Ishikawa (cell line): ENCODE results near the gene ADISSP.

Source experiments
- CEBPB ChIP-seq: IDR thresholded peaks from 2 replicates; pipeline ENCODE4 v1.6.1; 2012
- CREB1 ChIP-seq: IDR thresholded peaks from 2 replicates; pipeline ENCODE4 v1.6.1; 2012; ENCODE audit warnings: low read depth
- EGR1 ChIP-seq: IDR thresholded peaks from 2 replicates; pipeline ENCODE4 v1.6.1; 2012
- EP300 ChIP-seq: IDR thresholded peaks from 2 replicates; pipeline ENCODE4 v1.6.1; 2012; ENCODE audit warnings: borderline replicate concordance
- FOXM1 ChIP-seq: IDR thresholded peaks from 2 replicates; pipeline ENCODE4 v1.6.1; 2012; ENCODE audit warnings: low read depth, borderline replicate concordance
- MAX ChIP-seq: IDR thresholded peaks from 2 replicates; pipeline ENCODE4 v1.6.1; 2012
- NFIC ChIP-seq: IDR thresholded peaks from 2 replicates; pipeline ENCODE4 v1.6.1; 2012
- RAD21 ChIP-seq: IDR thresholded peaks from 2 replicates; pipeline ENCODE4 v1.6.1; 2012; ENCODE audit warnings: low read depth
- TAF1 ChIP-seq: IDR thresholded peaks from 2 replicates; pipeline ENCODE4 v1.6.1; 2012; ENCODE audit warnings: low read depth, mild to moderate bottlenecking
- TCF12 ChIP-seq: IDR thresholded peaks from 2 replicates; pipeline ENCODE4 v1.6.1; 2012; ENCODE audit warnings: low read depth
- TEAD4 ChIP-seq: IDR thresholded peaks from 2 replicates; pipeline ENCODE4 v1.6.1; 2012
- YY1 ChIP-seq: IDR thresholded peaks from 2 replicates; pipeline ENCODE4 v1.6.1; 2012; ENCODE audit warnings: low read depth
- ZBTB7A ChIP-seq: IDR thresholded peaks from 2 replicates; pipeline ENCODE4 v1.6.1; 2012; ENCODE audit warnings: low read depth
- TF ChIP-seq, protein P1 (sequence below): IDR thresholded peaks from 2 replicates; pipeline ENCODE4 v1.6.1; 2012; ENCODE audit warnings: low read depth, mild to moderate bottlenecking
- TF ChIP-seq, protein P2 (sequence below): IDR thresholded peaks from 2 replicates; pipeline ENCODE4 v1.6.1; 2012

The ADISSP gene

GRCh38 chr20:3740615-3741301, 26.8 kb downstream of the ADISSP start:
- TF ChIP-seq TCF12 (no peak), TAF1 (no peak), RAD21 (no peak), TEAD4 (no peak), FOXM1 (no peak), CREB1 (no peak), YY1 (no peak), EP300 (no peak), CEBPB (no peak), MAX (no peak), ZBTB7A (no peak), EGR1 (no peak), NFIC (no peak)
- TF ChIP-seq, protein P1, sequence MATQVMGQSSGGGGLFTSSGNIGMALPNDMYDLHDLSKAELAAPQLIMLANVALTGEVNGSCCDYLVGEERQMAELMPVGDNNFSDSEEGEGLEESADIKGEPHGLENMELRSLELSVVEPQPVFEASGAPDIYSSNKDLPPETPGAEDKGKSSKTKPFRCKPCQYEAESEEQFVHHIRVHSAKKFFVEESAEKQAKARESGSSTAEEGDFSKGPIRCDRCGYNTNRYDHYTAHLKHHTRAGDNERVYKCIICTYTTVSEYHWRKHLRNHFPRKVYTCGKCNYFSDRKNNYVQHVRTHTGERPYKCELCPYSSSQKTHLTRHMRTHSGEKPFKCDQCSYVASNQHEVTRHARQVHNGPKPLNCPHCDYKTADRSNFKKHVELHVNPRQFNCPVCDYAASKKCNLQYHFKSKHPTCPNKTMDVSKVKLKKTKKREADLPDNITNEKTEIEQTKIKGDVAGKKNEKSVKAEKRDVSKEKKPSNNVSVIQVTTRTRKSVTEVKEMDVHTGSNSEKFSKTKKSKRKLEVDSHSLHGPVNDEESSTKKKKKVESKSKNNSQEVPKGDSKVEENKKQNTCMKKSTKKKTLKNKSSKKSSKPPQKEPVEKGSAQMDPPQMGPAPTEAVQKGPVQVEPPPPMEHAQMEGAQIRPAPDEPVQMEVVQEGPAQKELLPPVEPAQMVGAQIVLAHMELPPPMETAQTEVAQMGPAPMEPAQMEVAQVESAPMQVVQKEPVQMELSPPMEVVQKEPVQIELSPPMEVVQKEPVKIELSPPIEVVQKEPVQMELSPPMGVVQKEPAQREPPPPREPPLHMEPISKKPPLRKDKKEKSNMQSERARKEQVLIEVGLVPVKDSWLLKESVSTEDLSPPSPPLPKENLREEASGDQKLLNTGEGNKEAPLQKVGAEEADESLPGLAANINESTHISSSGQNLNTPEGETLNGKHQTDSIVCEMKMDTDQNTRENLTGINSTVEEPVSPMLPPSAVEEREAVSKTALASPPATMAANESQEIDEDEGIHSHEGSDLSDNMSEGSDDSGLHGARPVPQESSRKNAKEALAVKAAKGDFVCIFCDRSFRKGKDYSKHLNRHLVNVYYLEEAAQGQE: no peak
- TF ChIP-seq, protein P2, sequence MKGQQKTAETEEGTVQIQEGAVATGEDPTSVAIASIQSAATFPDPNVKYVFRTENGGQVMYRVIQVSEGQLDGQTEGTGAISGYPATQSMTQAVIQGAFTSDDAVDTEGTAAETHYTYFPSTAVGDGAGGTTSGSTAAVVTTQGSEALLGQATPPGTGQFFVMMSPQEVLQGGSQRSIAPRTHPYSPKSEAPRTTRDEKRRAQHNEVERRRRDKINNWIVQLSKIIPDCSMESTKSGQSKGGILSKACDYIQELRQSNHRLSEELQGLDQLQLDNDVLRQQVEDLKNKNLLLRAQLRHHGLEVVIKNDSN: no peak

GRCh38 chr20:3739926-3740451, 27.6 kb downstream of the ADISSP start:
- TF ChIP-seq, protein P2: no peak
- TF ChIP-seq RAD21 (no peak), TEAD4 (no peak), EP300 (no peak), TAF1 (no peak), ZBTB7A (no peak)
- TF ChIP-seq, protein P1: no peak

DNA sequence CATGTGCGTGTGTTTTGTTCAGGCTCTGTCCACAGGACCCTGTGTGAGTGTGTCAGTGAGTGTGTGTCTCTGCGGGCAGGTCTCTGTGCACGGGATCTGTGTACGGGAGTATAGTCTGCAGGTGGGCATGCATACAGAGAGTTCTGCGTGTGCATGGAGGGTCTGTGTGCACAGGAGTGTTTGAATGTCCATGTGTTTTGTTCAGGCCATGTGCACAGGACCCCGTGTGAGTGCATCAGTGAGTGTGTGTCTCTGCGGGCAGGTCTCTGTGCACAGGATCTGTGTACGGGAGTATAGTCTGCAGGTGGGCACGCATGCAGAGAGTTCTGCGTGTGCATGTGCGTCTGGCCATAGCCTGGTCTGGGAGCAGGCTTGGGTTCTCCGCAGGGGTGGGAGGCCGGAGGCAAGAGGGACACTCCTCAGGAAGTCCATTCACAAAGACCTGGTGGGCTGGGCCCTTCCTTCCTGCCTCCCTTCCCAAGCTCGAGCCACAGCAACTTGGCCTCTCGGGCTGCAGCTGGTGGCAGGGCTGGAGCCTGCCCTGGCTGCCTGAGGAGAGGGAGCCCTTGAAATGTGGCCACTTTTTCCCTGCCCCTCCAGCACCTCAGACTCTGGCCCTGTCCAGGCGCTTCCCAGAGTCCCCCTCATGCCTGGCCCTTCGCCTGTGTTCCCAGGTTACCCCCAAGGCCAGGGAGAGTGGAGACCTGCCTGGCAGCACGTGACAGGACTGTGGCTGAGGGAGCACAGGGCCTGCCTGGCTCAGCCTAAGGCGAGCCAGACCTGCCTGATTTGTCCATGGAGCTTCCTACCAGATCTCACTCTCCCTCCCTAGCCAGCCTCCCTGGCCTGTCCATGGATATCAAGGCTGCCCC, 28.3 kb downstream of the ADISSP start:
- TF ChIP-seq RAD21 (no peak), CREB1 (no peak)
- TF ChIP-seq, protein P2: no peak

DNA sequence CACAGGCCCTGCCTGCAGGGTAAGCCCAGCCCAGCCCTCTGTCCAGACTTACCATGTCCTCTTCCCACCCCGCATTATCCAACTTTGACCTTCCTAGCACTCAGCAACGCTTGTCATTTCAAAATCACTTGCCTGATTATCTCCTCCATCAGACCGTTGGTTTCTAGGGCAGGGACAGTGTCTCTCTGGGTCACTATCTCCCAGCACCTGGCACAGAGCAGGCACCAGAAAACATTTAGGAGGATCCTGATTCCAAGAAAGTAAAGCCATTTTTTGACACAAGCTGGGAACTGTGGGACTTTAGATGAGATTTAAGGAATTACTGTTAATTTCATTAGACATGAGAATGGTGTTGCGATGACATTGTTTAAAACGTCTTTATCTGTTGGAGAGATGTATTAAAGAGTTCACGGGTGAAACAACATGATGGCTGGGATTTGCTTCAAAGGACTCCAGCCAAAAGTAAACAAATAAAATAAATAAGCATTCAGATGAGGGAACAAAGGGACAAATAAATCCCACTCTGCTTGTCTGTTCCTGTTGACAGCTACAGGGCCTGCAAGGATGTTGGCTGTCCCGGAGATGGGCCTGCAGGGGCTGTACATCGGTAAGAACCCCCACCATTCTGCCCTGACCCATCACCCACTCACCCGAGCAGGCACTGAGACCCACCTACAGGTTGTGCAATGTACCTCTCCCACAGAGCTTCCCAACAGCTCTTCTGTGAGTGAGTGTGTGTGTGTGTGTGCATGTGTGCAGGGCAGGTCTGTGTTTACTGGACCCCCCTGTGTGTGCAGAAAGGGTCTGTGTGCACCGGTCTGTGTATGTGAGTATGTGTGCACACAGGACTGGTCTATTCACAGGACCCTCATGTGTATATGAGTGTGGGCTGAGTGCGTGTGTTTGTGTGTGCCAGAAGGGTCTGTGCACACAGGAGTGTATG, 29.2 kb downstream of the ADISSP start:
- TF ChIP-seq EGR1: no peak
- no peak for TF ChIP-seq TEAD4

- TF ChIP-seq ZBTB7A: no peak
Measured at GRCh38 chr20:3735768-3736167, 31.8 kb downstream of the ADISSP start.
